Raji (cell line): ENCODE results near the gene TRIOBP.

ENCODE experiments used
- POLR2A ChIP-seq: IDR thresholded peaks from 2 replicates; pipeline ENCODE4 v1.6.1; 2011; ENCODE audit warnings: low read depth, low read length, control low read depth; ENCODE audit not compliant: insufficient read depth

TRIOBP gene

GRCh38 chr22:37676736-37677492 lies 19.9 kb upstream of the TRIOBP start:
- TF ChIP-seq POLR2A, result peak; percentile 35; the same call in 1 of the 2 replicates

DNA sequence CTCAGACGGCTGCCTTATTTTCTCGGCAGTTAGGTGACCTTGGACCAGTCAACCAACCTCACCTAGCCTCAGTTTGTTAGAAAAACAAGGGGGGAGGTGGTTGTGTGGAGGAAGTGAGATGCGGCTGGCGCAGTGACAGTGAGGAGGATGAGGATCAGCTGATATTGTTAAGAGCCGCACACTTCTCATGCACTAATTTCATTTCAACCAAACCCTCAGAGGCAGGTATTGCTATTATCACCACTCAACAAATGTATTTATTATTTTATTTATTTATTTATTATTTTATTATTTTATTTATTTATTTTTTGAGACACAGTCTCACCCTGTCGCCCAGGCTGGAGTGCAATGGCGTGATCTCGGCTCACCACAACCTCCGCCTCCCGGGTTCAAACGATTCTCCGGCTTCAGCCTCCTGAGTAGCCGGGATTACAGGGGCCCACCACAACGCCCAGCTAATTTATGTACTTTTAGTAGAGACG lies 19.3 kb upstream of the TRIOBP start:
- TF ChIP-seq POLR2A, result no peak

GRCh38 chr22:37678372-37678771 lies 18.5 kb upstream of the TRIOBP start:
- TF ChIP-seq POLR2A, result no peak

GRCh38 chr22:37679670-37680069 lies 17.2 kb upstream of the TRIOBP start:
- TF ChIP-seq POLR2A, result no peak

DNA sequence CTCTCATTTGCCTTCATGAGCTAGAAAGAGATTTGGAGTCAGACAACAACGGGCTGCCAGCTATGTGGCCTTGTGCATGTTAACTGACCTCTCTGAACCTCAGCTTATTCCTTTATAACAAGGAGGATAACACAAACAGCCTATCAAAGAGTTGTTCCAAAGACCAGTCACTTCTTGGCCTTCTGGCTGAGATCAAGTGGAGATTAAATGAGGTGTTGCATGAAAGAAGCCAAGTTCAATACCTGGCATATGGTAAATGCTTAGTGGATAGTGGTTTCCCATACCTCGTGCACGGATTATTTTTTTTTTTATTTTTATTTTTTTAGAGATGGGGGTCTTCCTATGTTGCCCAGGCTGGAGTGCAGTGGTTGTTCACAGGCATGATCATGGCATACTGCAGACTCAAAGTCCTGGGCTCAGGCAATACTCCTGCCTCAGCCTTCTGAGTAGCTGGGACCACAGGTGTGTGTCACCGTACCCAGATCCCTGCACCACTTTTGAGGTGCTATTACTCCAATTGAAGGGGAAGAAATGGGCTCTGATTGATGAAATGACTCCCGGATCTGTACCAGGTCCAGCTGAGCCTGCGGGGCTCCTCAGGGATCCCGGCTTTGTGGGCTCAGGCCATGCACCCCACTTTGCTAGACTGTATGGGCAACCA lies 16.5 kb upstream of the TRIOBP start:
- TF ChIP-seq POLR2A, result no peak

DNA sequence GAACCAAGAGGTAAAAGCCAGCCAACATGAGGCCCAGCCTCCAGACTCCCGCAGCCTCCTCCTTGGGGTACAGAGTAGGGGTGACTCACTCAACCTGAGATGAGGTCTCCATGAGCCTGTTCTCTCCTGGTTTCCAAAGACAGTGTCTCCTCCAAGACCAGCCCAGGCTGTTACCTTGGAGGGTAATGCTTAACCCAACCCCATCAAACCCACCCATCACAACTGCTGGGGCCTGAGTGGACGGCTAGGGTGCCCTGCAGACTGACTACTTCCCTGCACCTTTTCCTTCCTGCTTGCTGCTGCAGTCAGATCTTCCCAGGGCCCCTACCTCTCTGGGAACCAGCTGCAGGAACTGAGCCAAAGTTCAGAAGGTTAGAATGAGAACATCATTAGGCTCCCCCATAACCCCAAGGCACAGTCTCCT lies 15.8 kb upstream of the TRIOBP start:
- no peak for TF ChIP-seq POLR2A

DNA sequence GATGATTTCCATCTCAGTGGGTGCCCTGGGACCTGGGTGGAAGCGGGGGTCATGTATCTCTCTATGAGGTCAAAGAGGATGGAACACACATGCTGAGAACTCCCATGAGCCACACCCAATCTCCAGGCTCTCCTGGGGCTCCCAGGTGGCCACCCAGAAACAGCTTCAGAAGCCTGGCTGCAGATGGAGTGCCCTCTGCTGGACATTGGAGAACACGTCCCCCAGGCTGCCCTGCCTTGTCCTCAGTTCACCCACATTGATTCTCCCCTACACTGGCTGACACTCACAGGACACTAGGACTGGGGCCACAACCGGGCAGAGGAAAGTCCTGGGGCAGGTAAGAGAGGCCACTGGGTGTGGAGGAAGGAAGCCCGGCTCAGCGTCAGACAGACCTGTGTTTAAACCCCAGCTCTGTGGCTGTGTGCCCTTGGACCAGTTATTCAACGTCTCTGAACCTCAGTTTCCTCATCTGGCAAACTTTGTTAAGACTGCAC lies 15.2 kb upstream of the TRIOBP start:
- no peak for TF ChIP-seq POLR2A

GRCh38 chr22:37684803-37685615 lies 11.8 kb upstream of the TRIOBP start:
- no peak for TF ChIP-seq POLR2A

DNA sequence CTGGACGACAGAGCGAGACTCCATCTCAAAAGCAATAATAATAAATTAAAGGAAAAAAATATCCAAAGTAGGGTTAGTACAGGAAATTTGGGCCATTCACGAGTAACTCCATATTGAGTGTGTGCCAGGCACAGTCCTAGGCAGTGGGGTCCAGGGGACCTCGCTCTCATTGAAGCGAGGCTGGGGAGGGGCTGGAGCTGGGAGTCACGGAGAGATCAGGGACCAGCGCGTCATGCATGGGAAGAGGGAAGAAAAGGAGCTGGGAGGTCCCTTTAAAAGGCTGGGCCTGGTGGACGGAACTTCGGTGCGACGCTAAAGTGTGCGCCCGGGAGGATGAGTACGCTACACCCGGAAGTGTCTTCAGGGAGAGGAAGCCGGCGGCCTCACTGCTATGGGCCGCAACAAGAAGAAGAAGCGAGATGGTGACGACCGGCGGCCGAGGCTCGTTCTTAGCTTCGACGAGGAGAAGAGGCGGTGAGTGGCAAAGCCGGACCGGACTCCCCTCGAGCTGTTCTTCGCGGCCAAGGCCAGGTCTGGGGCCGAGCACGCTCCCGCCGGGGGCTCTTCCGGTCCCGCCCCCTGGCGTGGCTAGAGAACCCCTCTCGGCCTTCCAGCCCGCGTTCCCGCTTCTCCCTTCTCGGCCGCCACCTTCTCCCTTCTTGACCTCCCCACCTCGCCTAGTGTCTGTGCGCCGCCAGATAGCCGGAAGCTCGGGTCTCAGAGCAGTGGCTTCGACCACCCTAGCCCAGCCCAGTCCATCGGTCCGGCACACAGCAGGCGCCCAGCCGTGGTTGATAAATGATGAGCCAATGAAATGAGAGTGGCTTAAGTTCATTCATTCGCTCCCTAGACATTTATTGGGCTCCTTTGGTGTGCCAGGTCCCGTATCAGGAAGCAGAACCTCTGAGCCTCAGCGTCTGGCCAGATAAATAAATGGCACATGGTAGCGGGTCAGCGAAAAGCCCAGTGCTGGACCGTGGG lies 10.6 kb upstream of the TRIOBP start, which contains the start of gene NOL12:
Gene NOL12 (plus strand): TSS at position 342 of the 981 bp plus-strand sequence. CDS start 50 bp downstream, at position 392.
- TF ChIP-seq POLR2A, result peak; percentile 77

- no peak for TF ChIP-seq POLR2A
These were observed 6.4 kb upstream of the TRIOBP start for GRCh38 chr22:37690407-37690806.

DNA sequence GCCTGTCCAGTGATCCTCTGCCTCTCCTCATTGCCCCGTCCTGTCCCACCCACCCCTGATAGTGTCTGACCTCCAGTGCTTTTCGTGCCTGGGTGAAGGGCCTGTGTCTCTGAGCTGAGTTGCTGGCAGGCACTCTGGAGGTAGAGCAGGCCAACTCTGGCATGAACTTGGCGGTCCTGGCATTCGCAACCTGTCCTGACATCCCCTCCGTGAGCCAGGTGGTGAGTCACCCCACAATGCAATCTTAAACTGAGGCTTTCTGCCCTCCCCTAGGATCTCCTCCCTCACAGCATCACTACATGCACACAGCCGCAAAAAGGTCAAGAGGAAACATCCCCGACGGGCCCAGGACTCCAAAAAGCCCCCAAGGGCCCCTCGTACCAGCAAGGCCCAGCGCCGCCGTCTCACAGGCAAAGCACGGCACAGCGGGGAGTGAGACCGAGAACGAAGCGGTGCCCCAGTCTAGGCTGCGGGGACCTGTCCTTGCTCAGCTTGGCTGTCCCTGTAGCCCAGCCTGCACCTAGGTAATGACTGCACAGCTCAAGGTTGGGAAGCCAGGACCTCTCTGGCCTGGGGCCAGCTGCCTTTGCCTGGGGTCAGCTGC lies 5.8 kb upstream of the TRIOBP start:
- TF ChIP-seq POLR2A, result no peak

DNA sequence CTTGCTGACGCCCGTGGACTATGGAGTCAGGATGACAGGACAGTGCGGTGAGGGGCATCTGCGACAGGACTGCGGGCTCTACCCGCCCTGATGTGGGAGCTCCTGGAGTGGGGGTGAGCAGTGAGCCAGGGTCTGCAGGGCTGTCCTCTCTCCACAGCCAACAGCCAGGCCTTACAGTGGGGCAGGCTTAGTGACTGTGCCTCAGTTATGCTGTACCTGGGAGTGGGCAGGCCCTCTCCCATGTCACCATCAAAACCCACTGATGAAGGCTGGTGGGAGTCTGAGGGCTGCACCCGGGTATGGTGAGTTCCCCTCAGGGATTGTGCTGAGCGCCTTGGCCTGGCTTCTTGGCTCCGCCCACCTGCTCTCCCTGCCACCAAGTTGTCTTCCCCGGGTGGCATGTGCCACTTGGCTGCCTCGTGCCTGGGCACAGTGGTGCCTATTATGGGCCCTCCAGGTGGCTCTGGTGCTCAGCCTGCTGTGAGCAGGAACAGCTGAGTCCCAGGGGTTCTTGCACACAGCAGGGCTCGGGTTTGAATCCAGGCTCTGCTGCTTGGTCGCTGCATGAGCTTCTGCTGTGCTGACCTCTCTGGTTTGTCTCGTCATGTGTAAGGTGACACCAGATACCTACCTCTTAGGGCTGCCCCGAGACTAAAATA lies 4.1 kb upstream of the TRIOBP start:
- TF ChIP-seq POLR2A, result no peak

DNA sequence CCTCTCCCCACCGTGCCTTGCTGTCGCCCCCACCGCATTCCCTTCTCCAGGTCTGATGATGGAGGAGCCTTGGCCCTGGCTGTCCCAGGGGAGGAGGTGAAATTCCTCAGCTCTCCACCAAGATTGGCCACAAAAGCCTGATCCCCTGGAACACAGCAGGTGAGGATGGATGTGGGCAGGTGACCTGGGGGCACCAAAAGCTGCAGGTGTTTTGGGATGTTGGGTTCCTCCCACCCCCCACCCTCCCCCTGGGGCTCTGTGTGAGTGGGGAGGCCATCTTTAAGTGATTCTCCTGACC lies 639 bp downstream of the TRIOBP start:
- TF ChIP-seq POLR2A, result no peak
